ENCODE measurements around the gene LNPEP.

DNA sequence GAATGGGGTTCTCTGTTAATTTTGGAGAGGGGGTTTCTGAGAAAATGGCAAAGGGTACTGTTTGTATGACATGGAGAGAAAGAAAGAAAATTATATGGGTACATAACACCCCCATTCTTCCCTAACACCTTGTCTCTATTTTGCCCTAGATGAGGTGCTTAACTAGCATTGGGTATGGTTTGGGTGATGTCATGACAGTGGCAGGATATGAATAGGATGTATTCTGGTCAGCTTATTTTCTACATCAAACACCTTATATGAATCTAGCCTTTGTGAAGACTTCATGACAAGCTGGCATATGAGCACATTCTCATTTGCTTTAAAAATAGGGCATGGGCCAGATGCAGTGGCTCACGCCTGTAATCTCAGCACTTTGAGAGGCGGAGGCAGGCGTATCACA lies 58.6 kb downstream of the LNPEP start:
- TF ChIP-seq, protein P1, sequence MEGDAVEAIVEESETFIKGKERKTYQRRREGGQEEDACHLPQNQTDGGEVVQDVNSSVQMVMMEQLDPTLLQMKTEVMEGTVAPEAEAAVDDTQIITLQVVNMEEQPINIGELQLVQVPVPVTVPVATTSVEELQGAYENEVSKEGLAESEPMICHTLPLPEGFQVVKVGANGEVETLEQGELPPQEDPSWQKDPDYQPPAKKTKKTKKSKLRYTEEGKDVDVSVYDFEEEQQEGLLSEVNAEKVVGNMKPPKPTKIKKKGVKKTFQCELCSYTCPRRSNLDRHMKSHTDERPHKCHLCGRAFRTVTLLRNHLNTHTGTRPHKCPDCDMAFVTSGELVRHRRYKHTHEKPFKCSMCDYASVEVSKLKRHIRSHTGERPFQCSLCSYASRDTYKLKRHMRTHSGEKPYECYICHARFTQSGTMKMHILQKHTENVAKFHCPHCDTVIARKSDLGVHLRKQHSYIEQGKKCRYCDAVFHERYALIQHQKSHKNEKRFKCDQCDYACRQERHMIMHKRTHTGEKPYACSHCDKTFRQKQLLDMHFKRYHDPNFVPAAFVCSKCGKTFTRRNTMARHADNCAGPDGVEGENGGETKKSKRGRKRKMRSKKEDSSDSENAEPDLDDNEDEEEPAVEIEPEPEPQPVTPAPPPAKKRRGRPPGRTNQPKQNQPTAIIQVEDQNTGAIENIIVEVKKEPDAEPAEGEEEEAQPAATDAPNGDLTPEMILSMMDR (conservative IDR thresholded peaks at IDR 0.05 in 1 of 2, IDR thresholded peaks at IDR 0.05 in 1 of 2; ENCODE audit: extremely low read depth in 1 of 2, insufficient read depth in 1 of 2, low read depth in 1 of 2, low read length in 2 of 2) = no peak
- TF ChIP-seq EZH2 (IDR thresholded peaks at IDR 0.05; ENCODE audit: borderline replicate concordance, low read length) = no peak

Measured in mammary epithelial cell (primary cell).